Eye (tissue), 1 donor: ENCODE measurements around the gene MCCC2.
"Not testable (repeated sequence)": the region's sequence is repeated elsewhere in the genome, so short reads cannot be mapped to it uniquely, and the experiment has no call there.

Experiments
- DNase-seq: peaks from one replicate; pipeline ENCODE4 v3.0.0-alpha.2; 2015

The MCCC2 gene

GRCh38 chr5:71586941-71587765 is at the start of gene MCCC2:
Gene MCCC2 (plus strand): TSS chr5:71587340. CDS start chr5:71587426, 86 bp downstream.
- DNase-seq: peak; percentile 98

GRCh38 chr5:71537687-71538086 is 49.5 kb upstream of the MCCC2 start:
- no peak for DNase-seq

GRCh38 chr5:71550885-71551284 is 36.3 kb upstream of the MCCC2 start:
- not testable (repeated sequence) for DNase-seq

GRCh38 chr5:71551582-71551981 is 35.6 kb upstream of the MCCC2 start:
- DNase-seq: not testable (repeated sequence)

- not testable (repeated sequence) for DNase-seq
These were observed 35.0 kb upstream of the MCCC2 start for GRCh38 chr5:71552026-71552749.

GRCh38 chr5:71563161-71563560 is 24.0 kb upstream of the MCCC2 start:
- DNase-seq: no peak

- no peak for DNase-seq
These were observed 22.2 kb upstream of the MCCC2 start for GRCh38 chr5:71564895-71565294.

GRCh38 chr5:71569748-71570509 is 17.2 kb upstream of the MCCC2 start:
- no peak for DNase-seq

- DNase-seq: not testable (repeated sequence)
These were observed 15.3 kb upstream of the MCCC2 start for GRCh38 chr5:71571811-71572210.

GRCh38 chr5:71573591-71573990 is 13.5 kb upstream of the MCCC2 start:
- DNase-seq: no peak

GRCh38 chr5:71575588-71575987 is 11.6 kb upstream of the MCCC2 start:
- DNase-seq: not testable (repeated sequence)

- no peak for DNase-seq
These were observed 10.9 kb upstream of the MCCC2 start for GRCh38 chr5:71576241-71576640.

- not testable (repeated sequence) for DNase-seq
These were observed 9.3 kb upstream of the MCCC2 start for GRCh38 chr5:71577839-71578238.

- no peak for DNase-seq
These were observed 4.1 kb upstream of the MCCC2 start for GRCh38 chr5:71582945-71583584.

GRCh38 chr5:71586052-71586940 is 844 bp upstream of the MCCC2 start:
- DNase-seq: no peak

GRCh38 chr5:71587766-71588532 is 809 bp downstream of the MCCC2 start:
- DNase-seq: no peak

GRCh38 chr5:71588533-71588885 is 1.4 kb downstream of the MCCC2 start:
- DNase-seq: no peak

GRCh38 chr5:71589903-71590302 is 2.8 kb downstream of the MCCC2 start:
- DNase-seq: no peak

GRCh38 chr5:71591100-71591499 is 4.0 kb downstream of the MCCC2 start:
- DNase-seq: no peak

- DNase-seq: no peak
These were observed 9.0 kb downstream of the MCCC2 start for GRCh38 chr5:71596169-71596568.

GRCh38 chr5:71597001-71597400 is 9.9 kb downstream of the MCCC2 start:
- no peak for DNase-seq
